Fibroblast of peridontal ligament (primary cell): ENCODE measurements around the gene ADCY5.

Experiments used
- DNase-seq: peaks from one replicate; pipeline ENCODE4 v3.0.0-alpha.2; 2010; ENCODE audit errors: extremely low read depth

The ADCY5 gene

GRCh38 chr3:123406598-123406997, 42.3 kb downstream of the ADCY5 start:
- DNase-seq, result no peak

- DNase-seq, result no peak
Measured at GRCh38 chr3:123405936-123406510, 42.9 kb downstream of the ADCY5 start.

- DNase-seq, result no peak
Measured at GRCh38 chr3:123405021-123405420, 43.9 kb downstream of the ADCY5 start.

- no peak for DNase-seq
Measured at GRCh38 chr3:123404391-123404790, 44.5 kb downstream of the ADCY5 start.

- DNase-seq, result no peak
Measured at GRCh38 chr3:123401836-123402530, 46.9 kb downstream of the ADCY5 start.

GRCh38 chr3:123400169-123400568, 48.7 kb downstream of the ADCY5 start:
- DNase-seq, result no peak

GRCh38 chr3:123399653-123400052, 49.2 kb downstream of the ADCY5 start:
- no peak for DNase-seq

GRCh38 chr3:123397921-123398785, 50.7 kb downstream of the ADCY5 start:
- DNase-seq, result no peak

GRCh38 chr3:123397050-123397590, 51.8 kb downstream of the ADCY5 start:
- no peak for DNase-seq

- no peak for DNase-seq
Measured at GRCh38 chr3:123396171-123397049, 52.5 kb downstream of the ADCY5 start.

- no peak for DNase-seq
Measured at GRCh38 chr3:123395235-123395634, 53.7 kb downstream of the ADCY5 start.

GRCh38 chr3:123394391-123395020, 54.4 kb downstream of the ADCY5 start:
- no peak for DNase-seq

GRCh38 chr3:123392871-123393620, 55.8 kb downstream of the ADCY5 start:
- DNase-seq, result no peak

- DNase-seq, result no peak
Measured at GRCh38 chr3:123392368-123392767, 56.5 kb downstream of the ADCY5 start.

GRCh38 chr3:123390865-123391600, 57.9 kb downstream of the ADCY5 start:
- peak; percentile 6 for DNase-seq

- DNase-seq, result no peak
Measured at GRCh38 chr3:123389628-123389918, 59.3 kb downstream of the ADCY5 start.

- no peak for DNase-seq
Measured at GRCh38 chr3:123388811-123389627, 59.9 kb downstream of the ADCY5 start.

GRCh38 chr3:123388042-123388441, 60.8 kb downstream of the ADCY5 start:
- no peak for DNase-seq

- no peak for DNase-seq
Measured at GRCh38 chr3:123387532-123387931, 61.4 kb downstream of the ADCY5 start.
